ENCODE data around the gene AVP. TPM values are rescaled to one million over a fixed set of nuclear protein-coding genes. Genes with fewer than 3 reads are reported as not detected.

The AVP gene
- total and polyA plus RNA-seq, 2 of the 13 experiments (the other 11 are each of a cell fraction or from before 2014, with no cell fraction given), result 0.12 TPM; not detected in 1

DNA sequence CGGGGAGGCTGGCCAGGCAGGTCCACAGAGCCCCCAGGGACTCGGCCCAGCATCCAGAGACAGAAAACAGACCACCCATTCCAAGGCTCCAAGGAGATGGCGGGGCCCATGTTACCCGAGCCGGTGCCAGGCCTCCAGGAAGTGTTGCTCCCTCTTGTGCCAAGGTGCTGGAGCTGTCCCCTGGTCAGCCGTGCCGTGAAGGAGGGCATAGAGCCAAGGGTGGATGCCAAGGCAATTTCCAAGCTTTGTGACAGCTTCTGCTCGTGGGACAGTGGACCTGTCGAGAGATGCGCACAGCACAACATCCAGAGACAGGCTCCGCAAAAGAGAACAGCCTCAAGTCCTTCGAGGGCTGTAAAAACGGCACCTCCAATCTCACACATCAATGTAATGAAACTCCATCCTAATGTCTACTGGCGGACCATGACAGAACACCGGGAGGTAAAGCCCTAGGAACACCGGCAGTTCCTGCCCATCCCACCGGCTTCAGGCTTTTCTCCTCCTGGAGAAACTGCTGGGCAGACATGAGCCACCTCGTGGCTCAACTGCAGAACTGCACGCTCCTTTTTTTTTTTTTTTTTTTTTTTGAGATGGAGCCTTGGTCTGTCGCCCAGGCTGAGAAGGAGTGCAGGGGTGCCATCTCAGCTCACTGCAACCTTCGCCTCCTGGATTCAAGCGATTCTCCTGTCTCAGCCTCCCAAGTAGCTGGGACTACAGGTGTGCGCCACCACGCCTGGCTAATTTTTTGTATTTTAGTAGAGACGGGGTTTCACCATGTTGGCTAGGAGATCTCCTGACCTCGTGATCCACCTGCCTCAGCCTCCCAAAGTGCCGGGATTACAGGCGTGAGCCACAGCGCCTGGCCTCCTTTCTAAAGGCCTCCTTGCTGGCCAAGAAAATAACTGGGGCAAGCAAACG lies 30.9 kb upstream of the AVP start (continued):
- TF ChIP-seq ZNF430 (CRISPR knock-in tag; IDR thresholded peaks at IDR 0.05) (no peak), ATAD3A (CRISPR knock-in tag; IDR thresholded peaks at IDR 0.05) (no peak), SP4 (CRISPR knock-in tag; IDR thresholded peaks at IDR 0.05) (no peak), XBP1 (CRISPR knock-in tag; IDR thresholded peaks at IDR 0.05) (no peak), CBX5 (CRISPR knock-in tag; IDR thresholded peaks at IDR 0.05; ENCODE audit: borderline replicate concordance) (no peak; the same call in 1 of the 2 replicates), ZNF138 (CRISPR knock-in tag; IDR thresholded peaks at IDR 0.05; ENCODE audit: low read depth) (no peak), SP1 (IDR thresholded peaks at IDR 0.05) (no peak), SP1 (CRISPR knock-in tag; IDR thresholded peaks at IDR 0.05) (no peak), RXRB (CRISPR knock-in tag; IDR thresholded peaks at IDR 0.05; ENCODE audit: borderline replicate concordance) (0 out of 2 replicates have a peak, but pooled peaks have one; percentile 41), SIN3A (IDR thresholded peaks at IDR 0.05; ENCODE audit: borderline replicate concordance, low read depth, low read length) (no peak), ZNF674 (CRISPR knock-in tag; IDR thresholded peaks at IDR 0.05; ENCODE audit: low read depth) (no peak), ZNF251 (CRISPR knock-in tag; IDR thresholded peaks at IDR 0.05) (0 out of 2 replicates have a peak, but pooled peaks have one; percentile 21), ZSCAN9 (CRISPR knock-in tag; IDR thresholded peaks at IDR 0.05; ENCODE audit: borderline replicate concordance) (no peak), MLLT10 (CRISPR knock-in tag; IDR thresholded peaks at IDR 0.05) (no peak), SKI (IDR thresholded peaks at IDR 0.05; ENCODE audit: partially characterized antibody) (no peak), RORA (CRISPR knock-in tag; IDR thresholded peaks at IDR 0.05) (no peak), MAFF (IDR thresholded peaks at IDR 0.05; ENCODE audit: low read depth, low read length) (no peak; the same call in 1 of the 2 replicates), RFXANK (CRISPR knock-in tag; IDR thresholded peaks at IDR 0.05) (no peak), PHF8 (CRISPR knock-in tag; IDR thresholded peaks at IDR 0.05) (no peak), EZH2 (conservative IDR thresholded peaks at IDR 0.05; ENCODE audit: low read depth, low read length) (no peak), TBX3 (IDR thresholded peaks at IDR 0.05; ENCODE audit: borderline replicate concordance) (no peak), ZSCAN21 (CRISPR knock-in tag; IDR thresholded peaks at IDR 0.05; ENCODE audit: borderline replicate concordance) (no peak), KDM3A (CRISPR knock-in tag; IDR thresholded peaks at IDR 0.05; ENCODE audit: low read depth) (no peak), GABPB1 (CRISPR knock-in tag; IDR thresholded peaks at IDR 0.05) (no peak), CREB1 (IDR thresholded peaks at IDR 0.05) (no peak), CREB1 (CRISPR knock-in tag; IDR thresholded peaks at IDR 0.05) (no peak)
- TF ChIP-seq, protein P1, sequence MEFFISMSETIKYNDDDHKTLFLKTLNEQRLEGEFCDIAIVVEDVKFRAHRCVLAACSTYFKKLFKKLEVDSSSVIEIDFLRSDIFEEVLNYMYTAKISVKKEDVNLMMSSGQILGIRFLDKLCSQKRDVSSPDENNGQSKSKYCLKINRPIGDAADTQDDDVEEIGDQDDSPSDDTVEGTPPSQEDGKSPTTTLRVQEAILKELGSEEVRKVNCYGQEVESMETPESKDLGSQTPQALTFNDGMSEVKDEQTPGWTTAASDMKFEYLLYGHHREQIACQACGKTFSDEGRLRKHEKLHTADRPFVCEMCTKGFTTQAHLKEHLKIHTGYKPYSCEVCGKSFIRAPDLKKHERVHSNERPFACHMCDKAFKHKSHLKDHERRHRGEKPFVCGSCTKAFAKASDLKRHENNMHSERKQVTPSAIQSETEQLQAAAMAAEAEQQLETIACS (CRISPR knock-in tag; IDR thresholded peaks at IDR 0.05), result no peak
- TF ChIP-seq, protein P2, sequence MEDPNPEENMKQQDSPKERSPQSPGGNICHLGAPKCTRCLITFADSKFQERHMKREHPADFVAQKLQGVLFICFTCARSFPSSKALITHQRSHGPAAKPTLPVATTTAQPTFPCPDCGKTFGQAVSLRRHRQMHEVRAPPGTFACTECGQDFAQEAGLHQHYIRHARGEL (CRISPR knock-in tag; IDR thresholded peaks at IDR 0.05), result peak; percentile 73; the same call in 1 of the 2 replicates
- TF ChIP-seq, protein P3, sequence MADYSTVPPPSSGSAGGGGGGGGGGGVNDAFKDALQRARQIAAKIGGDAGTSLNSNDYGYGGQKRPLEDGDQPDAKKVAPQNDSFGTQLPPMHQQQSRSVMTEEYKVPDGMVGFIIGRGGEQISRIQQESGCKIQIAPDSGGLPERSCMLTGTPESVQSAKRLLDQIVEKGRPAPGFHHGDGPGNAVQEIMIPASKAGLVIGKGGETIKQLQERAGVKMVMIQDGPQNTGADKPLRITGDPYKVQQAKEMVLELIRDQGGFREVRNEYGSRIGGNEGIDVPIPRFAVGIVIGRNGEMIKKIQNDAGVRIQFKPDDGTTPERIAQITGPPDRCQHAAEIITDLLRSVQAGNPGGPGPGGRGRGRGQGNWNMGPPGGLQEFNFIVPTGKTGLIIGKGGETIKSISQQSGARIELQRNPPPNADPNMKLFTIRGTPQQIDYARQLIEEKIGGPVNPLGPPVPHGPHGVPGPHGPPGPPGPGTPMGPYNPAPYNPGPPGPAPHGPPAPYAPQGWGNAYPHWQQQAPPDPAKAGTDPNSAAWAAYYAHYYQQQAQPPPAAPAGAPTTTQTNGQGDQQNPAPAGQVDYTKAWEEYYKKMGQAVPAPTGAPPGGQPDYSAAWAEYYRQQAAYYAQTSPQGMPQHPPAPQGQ (CRISPR knock-in tag; IDR thresholded peaks at IDR 0.05; ENCODE audit: borderline replicate concordance), result no peak
- TF ChIP-seq, protein P4, sequence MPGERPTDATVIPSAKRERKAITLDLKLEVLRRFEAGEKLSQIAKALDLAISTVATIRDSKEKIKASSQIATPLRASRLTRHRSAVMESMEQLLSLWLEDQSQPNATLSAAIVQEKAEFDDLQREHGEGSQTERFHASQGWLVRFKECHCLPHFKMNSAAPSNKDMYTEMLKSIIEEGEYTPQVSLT (CRISPR knock-in tag; IDR thresholded peaks at IDR 0.05; ENCODE audit: borderline replicate concordance, low read depth), result no peak

Measured in HepG2 (cell line).